ENCODE data around the gene SFI1. TPM values are rescaled to one million over a fixed set of nuclear protein-coding genes. Genes with fewer than 3 reads are reported as not detected.
"Not testable (repeated sequence)": the region's sequence is repeated elsewhere in the genome, so short reads cannot be mapped to it uniquely, and the experiment has no call there.

Gene SFI1
- total and polyA plus RNA-seq, 2 donors (not counting 1 experiment from before 2014, with no cell fraction given) = 80.2 to 182 TPM

GRCh38 chr22:31588970-31589675, 92.8 kb downstream of the SFI1 start:
- Histone ChIP-seq H3K9ac (ENCODE audit: low read length) (no peak overlapping the region), H3K4me2 (replicated peaks; ENCODE audit: low read depth, low read length, poor library complexity, severe bottlenecking) (no peak overlapping the region), H3K4me1 (ENCODE audit: control insufficient read depth in 2 of 2, insufficient read depth in 2 of 2, low read length in 2 of 2) (no peaks in the 10 kb centered on the region), H3K79me2 (ENCODE audit: control insufficient read depth, insufficient read depth, low read length) (no peaks in the 10 kb centered on the region), H4K20me1 (ENCODE audit: control insufficient read depth, insufficient read depth, low read length, poor library complexity, severe bottlenecking) (no peaks in the 10 kb centered on the region), H2AFZ (ENCODE audit: insufficient read depth, low read depth, low read length, poor library complexity, severe bottlenecking) (no peak overlapping the region), H3K9me3 (ENCODE audit: control extremely low read depth in 1 of 3, control insufficient read depth in 2 of 3, insufficient read depth in 1 of 3, low read length in 2 of 3) (no peaks in the 10 kb centered on the region), H3K36me3 (replicated peaks in 1 of 2; ENCODE audit: control extremely low read depth in 1 of 2, control insufficient read depth in 1 of 2, extremely low read depth in 1 of 2, insufficient read depth in 2 of 2, low read length in 1 of 2) (peaks cover 0 to 40% of the 10 kb centered on the region in 2 experiments), H3K27ac (ENCODE audit: low read length in 2 of 2) (no peak overlapping the region), H3K4me3 (ENCODE audit: control extremely low read depth in 1 of 5, extremely low read depth in 1 of 5, insufficient read depth in 1 of 5, low read depth in 2 of 5, low read length in 4 of 5) (no peak overlapping the region), H3K27me3 (replicated peaks in 1 of 4; ENCODE audit: control extremely low read depth in 1 of 4, control insufficient read depth in 3 of 4, insufficient read depth in 4 of 4, low read length in 3 of 4) (no peaks in the 10 kb centered on the region)
- ChIA-PET POLR2A (no interaction called here), CTCF (no interaction called here)
- no peaks in the 10 kb centered on the region for H3K9me3 Mint-ChIP-seq (ENCODE audit: insufficient read depth)
- no peak for ATAC-seq (ENCODE audit: low read depth)
- H3K27me3 Mint-ChIP-seq = no peaks in the 10 kb centered on the region
- no peaks in the 10 kb centered on the region for H3K4me1 Mint-ChIP-seq
- intact Hi-C loops (cut with micrococcal nuclease) = no loop called here
- H3K27ac Mint-ChIP-seq = no peak overlapping the region
- DNase-seq = no peak
- WGBS (ENCODE audit: insufficient coverage) = 100% methylated on average over 5 of the region's 6 CpGs
- TF ChIP-seq, protein P1, sequence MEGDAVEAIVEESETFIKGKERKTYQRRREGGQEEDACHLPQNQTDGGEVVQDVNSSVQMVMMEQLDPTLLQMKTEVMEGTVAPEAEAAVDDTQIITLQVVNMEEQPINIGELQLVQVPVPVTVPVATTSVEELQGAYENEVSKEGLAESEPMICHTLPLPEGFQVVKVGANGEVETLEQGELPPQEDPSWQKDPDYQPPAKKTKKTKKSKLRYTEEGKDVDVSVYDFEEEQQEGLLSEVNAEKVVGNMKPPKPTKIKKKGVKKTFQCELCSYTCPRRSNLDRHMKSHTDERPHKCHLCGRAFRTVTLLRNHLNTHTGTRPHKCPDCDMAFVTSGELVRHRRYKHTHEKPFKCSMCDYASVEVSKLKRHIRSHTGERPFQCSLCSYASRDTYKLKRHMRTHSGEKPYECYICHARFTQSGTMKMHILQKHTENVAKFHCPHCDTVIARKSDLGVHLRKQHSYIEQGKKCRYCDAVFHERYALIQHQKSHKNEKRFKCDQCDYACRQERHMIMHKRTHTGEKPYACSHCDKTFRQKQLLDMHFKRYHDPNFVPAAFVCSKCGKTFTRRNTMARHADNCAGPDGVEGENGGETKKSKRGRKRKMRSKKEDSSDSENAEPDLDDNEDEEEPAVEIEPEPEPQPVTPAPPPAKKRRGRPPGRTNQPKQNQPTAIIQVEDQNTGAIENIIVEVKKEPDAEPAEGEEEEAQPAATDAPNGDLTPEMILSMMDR (IDR thresholded peaks at IDR 0.05) = no peak
- TF ChIP-seq EZH2 (IDR thresholded peaks at IDR 0.05; ENCODE audit: borderline replicate concordance, insufficient read depth, low read depth, low read length, poor library complexity, severe bottlenecking) = no peak
- H3K4me3 Mint-ChIP-seq = no peak overlapping the region

GRCh38 chr22:31590161-31590560, 93.8 kb downstream of the SFI1 start:
- H3K4me1 Mint-ChIP-seq; H3K4me2 ChIP-seq (replicated peaks; ENCODE audit: low read depth, low read length, poor library complexity, severe bottlenecking); H3K4me3 ChIP-seq (ENCODE audit: control extremely low read depth in 1 of 5, extremely low read depth in 1 of 5, insufficient read depth in 1 of 5, low read depth in 2 of 5, low read length in 4 of 5); H3K9ac ChIP-seq (ENCODE audit: low read length); H3K27ac Mint-ChIP-seq; intact Hi-C loops (cut with micrococcal nuclease); H4K20me1 ChIP-seq (ENCODE audit: control insufficient read depth, insufficient read depth, low read length, poor library complexity, severe bottlenecking); H2AFZ ChIP-seq (ENCODE audit: insufficient read depth, low read depth, low read length, poor library complexity, severe bottlenecking); CTCF ChIA-PET; H3K27me3 ChIP-seq (replicated peaks in 1 of 4; ENCODE audit: control extremely low read depth in 1 of 4, control insufficient read depth in 3 of 4, insufficient read depth in 4 of 4, low read length in 3 of 4); H3K9me3 ChIP-seq (ENCODE audit: control extremely low read depth in 1 of 3, control insufficient read depth in 2 of 3, insufficient read depth in 1 of 3, low read length in 2 of 3); H3K4me1 ChIP-seq (ENCODE audit: control insufficient read depth in 2 of 2, insufficient read depth in 2 of 2, low read length in 2 of 2); DNase-seq; POLR2A ChIA-PET; ATAC-seq (ENCODE audit: low read depth); H3K27ac ChIP-seq (ENCODE audit: low read length in 2 of 2); H3K79me2 ChIP-seq (ENCODE audit: control insufficient read depth, insufficient read depth, low read length); H3K9me3 Mint-ChIP-seq (ENCODE audit: insufficient read depth); H3K4me3 Mint-ChIP-seq; H3K27me3 Mint-ChIP-seq: not testable (repeated sequence)
- WGBS (ENCODE audit: insufficient coverage) = no CpG with 5 or more reads among the region's 2 CpGs
- peaks cover 0 to 31% of the 10 kb centered on the region in 2 experiments for H3K36me3 ChIP-seq (replicated peaks in 1 of 2; ENCODE audit: control extremely low read depth in 1 of 2, control insufficient read depth in 1 of 2, extremely low read depth in 1 of 2, insufficient read depth in 2 of 2, low read length in 1 of 2)

Measured in B cell (primary cell).